Hepatocyte (in vitro differentiated cells): ENCODE data around the gene SLC45A3. TPM values are rescaled to one million over a fixed set of nuclear protein-coding genes. Genes with fewer than 3 reads are reported as not detected.

Source experiments
- DNase-seq: peaks from one replicate; pipeline ENCODE4 v3.0.0-alpha.2; 2016; ENCODE audit warnings: low spot score
- H2AFZ ChIP-seq: fragments of 200-600 bp; sonication (generic); 2 replicates; pipeline ENCODE4 v1.6.0; 2016; ENCODE audit warnings: antibody characterized with exemption, mild to moderate bottlenecking
- H3K27ac ChIP-seq: fragments of 200-600 bp; sonication (generic); 2 replicates; pipeline ENCODE4 v1.5.1; 2016; ENCODE audit warnings: mild to moderate bottlenecking
- H3K27me3 ChIP-seq: fragments of 200-600 bp; sonication (generic); 2 replicates; pipeline ENCODE4 v1.6.1; 2016
- H3K36me3 ChIP-seq: fragments of 200-600 bp; sonication (generic); replicated peaks from 2 replicates; pipeline ENCODE4 v1.5.1; 2016; ENCODE audit warnings: low read depth; ENCODE audit not compliant: insufficient read depth
- H3K4me1 ChIP-seq: fragments of 200-600 bp; sonication (generic); 2 replicates; pipeline ENCODE4 v1.5.1; 2016; ENCODE audit warnings: mild to moderate bottlenecking, moderate library complexity; ENCODE audit not compliant: insufficient read depth
- H3K4me2 ChIP-seq: fragments of 200-600 bp; sonication (generic); 2 replicates; pipeline ENCODE4 v1.6.0; 2016
- H3K4me3 ChIP-seq: fragments of 200-600 bp; sonication (generic); 2 replicates; pipeline ENCODE4 v1.5.1; 2016; ENCODE audit warnings: mild to moderate bottlenecking
- H3K79me2 ChIP-seq: fragments of 200-600 bp; sonication (generic); 2 replicates; pipeline ENCODE4 v1.6.0; 2017; ENCODE audit warnings: mild to moderate bottlenecking
- H3K9me2 ChIP-seq: fragments of 200-600 bp; sonication (generic); replicated peaks from 2 replicates; pipeline ENCODE4 v1.6.0; 2017; ENCODE audit warnings: mild to moderate bottlenecking; ENCODE audit not compliant: insufficient read depth
- H3K9me3 ChIP-seq: fragments of 200-600 bp; sonication (generic); 2 replicates; pipeline ENCODE4 v1.5.1; 2016; ENCODE audit warnings: low read depth, mild to moderate bottlenecking
- H4K20me1 ChIP-seq: fragments of 200-600 bp; sonication (generic); 2 replicates; pipeline ENCODE4 v1.6.0; 2016; ENCODE audit warnings: mild to moderate bottlenecking; ENCODE audit not compliant: insufficient read depth, poor library complexity, severe bottlenecking
- CTCF ChIP-seq: fragments of 200-600 bp; sonication (generic); IDR thresholded peaks from 2 replicates; pipeline ENCODE4 v1.5.1; 2016; ENCODE audit warnings: antibody characterized with exemption, mild to moderate bottlenecking; ENCODE audit not compliant: poor library complexity
- EZH2 ChIP-seq: fragments of 200-600 bp; sonication (generic); IDR thresholded peaks from 2 replicates; pipeline ENCODE4 v1.6.1; 2016; ENCODE audit warnings: antibody characterized with exemption, mild to moderate bottlenecking, borderline replicate concordance
- EZH2phosphoT487 ChIP-seq: fragments of 200-600 bp; sonication (generic); IDR thresholded peaks from one replicate; pipeline ENCODE4 v1.6.1; 2018; ENCODE audit warnings: antibody characterized with exemption, mild to moderate bottlenecking, low read depth, moderate library complexity; ENCODE audit not compliant: unreplicated experiment, severe bottlenecking
- WGBS: methylation state at CpG from one replicate; pipeline ENCODE4 v1.1.6; 2016; ENCODE audit warnings: low lambda C conversion rate; ENCODE audit errors: missing lambda C conversion rate; 5-methylcytosine and 5-hydroxymethylcytosine counted together
- polyA plus RNA-seq: library from polyadenylated mRNA; unstranded; fragments of >200 nt; fragmentation: Nextera tagmentation; extraction: Ambion mirVana; gene quantifications from 2 replicates; pipeline ENCODE4 v1.2.1, GENCODE V29; 2016
- total RNA-seq: library from RNA; depleted of rRNA; stranded (reverse); fragments of >200 nt; gene quantifications from 2 replicates; pipeline ENCODE4 v1.2.3, GENCODE V29; 2014

The SLC45A3 gene
- total and polyA plus RNA-seq, 2 experiments from 2014 or later = 4.6 to 12.2 TPM

GRCh38 chr1:205631768-205632668, 48.3 kb downstream of the SLC45A3 start, which contains the start of gene ELK4:
ELK4 (minus strand) TSS chr1:205632011; CDS start chr1:205623882, 8,129 bp downstream.
- Histone ChIP-seq H3K9me3 (no peaks in the 10 kb centered on the region), H3K36me3 (no peaks in the 10 kb centered on the region), H3K27ac (peak within 1 kb of the TSS; percentile 99), H3K9me2 (no peaks in the 10 kb centered on the region), H3K4me2 (peak within 1 kb of the TSS; percentile 86), H3K4me1 (peaks cover 15% of the 10 kb centered on the region), H3K79me2 (peaks cover 38% of the 10 kb centered on the region), H3K4me3 (peak within 1 kb of the TSS; percentile 56), H3K27me3 (no peaks in the 10 kb centered on the region), H2AFZ (peak within 1 kb of the TSS; percentile 85), H4K20me1 (peaks cover 3% of the 10 kb centered on the region)
- 2% methylated on average over 43 of the region's 83 CpGs for WGBS
- TF ChIP-seq CTCF (peak; percentile 84), EZH2phosphoT487 (no peak)
- peak; percentile 99 for DNase-seq

GRCh38 chr1:205631010-205631767, 49.1 kb downstream of the SLC45A3 start:
- Histone ChIP-seq H4K20me1 (peaks cover 3% of the 10 kb centered on the region), H3K27ac (peak overlapping the region; percentile 99), H3K4me1 (peaks cover 15% of the 10 kb centered on the region), H3K4me3 (peak overlapping the region; percentile 53), H2AFZ (peak overlapping the region; percentile 36), H3K9me3 (no peaks in the 10 kb centered on the region), H3K27me3 (no peaks in the 10 kb centered on the region), H3K4me2 (peak overlapping the region; percentile 83), H3K36me3 (no peaks in the 10 kb centered on the region), H3K79me2 (peaks cover 46% of the 10 kb centered on the region), H3K9me2 (no peaks in the 10 kb centered on the region)
- peak; percentile 90 for DNase-seq
- no peak for TF ChIP-seq EZH2phosphoT487
- no peak for TF ChIP-seq EZH2
- under 1% methylated on average over 42 of the region's 81 CpGs for WGBS

GRCh38 chr1:205630651-205631009, 49.7 kb downstream of the SLC45A3 start:
- no peaks in the 10 kb centered on the region for H3K36me3 ChIP-seq
- 14% methylated on average over 3 of the region's 3 CpGs for WGBS
- peak overlapping the region; percentile 83 for H3K4me2 ChIP-seq
- peak overlapping the region; percentile 36 for H2AFZ ChIP-seq
- H3K79me2 ChIP-seq = peaks cover 52% of the 10 kb centered on the region
- no peaks in the 10 kb centered on the region for H3K9me3 ChIP-seq
- H3K4me1 ChIP-seq = peaks cover 15% of the 10 kb centered on the region
- H3K4me3 ChIP-seq = peak overlapping the region; percentile 53
- no peak for DNase-seq
- H4K20me1 ChIP-seq = peaks cover 3% of the 10 kb centered on the region
- H3K27ac ChIP-seq = peak overlapping the region; percentile 99
- no peaks in the 10 kb centered on the region for H3K9me2 ChIP-seq
- H3K27me3 ChIP-seq = no peaks in the 10 kb centered on the region
- TF ChIP-seq EZH2 (no peak), EZH2phosphoT487 (no peak), CTCF (no peak)
